PFSK-1 (cell line): ENCODE measurements around the gene LYSET.

Experiments
- FOXP2 ChIP-seq: optimal IDR thresholded peaks from 2 replicates; pipeline ENCODE3; 2011; ENCODE audit warnings: borderline replicate concordance, control low read depth, inconsistent platforms; ENCODE audit not compliant: insufficient read depth; ENCODE audit errors: extremely low read length, extremely low read depth
- POLR2AphosphoS5 ChIP-seq: IDR thresholded peaks from 2 replicates; pipeline ENCODE4 v1.6.1; 2012; ENCODE audit warnings: low read depth, mild to moderate bottlenecking, control low read depth, low read length, moderate library complexity
- SIN3A ChIP-seq: IDR thresholded peaks from 2 replicates; pipeline ENCODE4 v1.6.1; 2012; ENCODE audit warnings: mild to moderate bottlenecking, low read length, moderate library complexity, borderline replicate concordance; ENCODE audit not compliant: insufficient read depth
- TAF1 ChIP-seq: IDR thresholded peaks from 2 replicates; pipeline ENCODE4 v1.6.1; 2012; ENCODE audit warnings: low read length, control low read depth, borderline replicate concordance; ENCODE audit not compliant: insufficient read depth
- TF ChIP-seq, protein P1 (sequence below), 2 experiments: IDR thresholded peaks; 2 replicates each; pipeline versions ENCODE4 v1.6.1 to v1.8.0; 2011 to 2012; ENCODE audit warnings: low read depth in 2 of 2, low read length in 2 of 2, control low read depth in 1 of 2, inconsistent platforms in 1 of 2, mild to moderate bottlenecking in 1 of 2, moderate library complexity in 1 of 2; ENCODE audit not compliant: insufficient read depth in 1 of 2

The LYSET gene

DNA sequence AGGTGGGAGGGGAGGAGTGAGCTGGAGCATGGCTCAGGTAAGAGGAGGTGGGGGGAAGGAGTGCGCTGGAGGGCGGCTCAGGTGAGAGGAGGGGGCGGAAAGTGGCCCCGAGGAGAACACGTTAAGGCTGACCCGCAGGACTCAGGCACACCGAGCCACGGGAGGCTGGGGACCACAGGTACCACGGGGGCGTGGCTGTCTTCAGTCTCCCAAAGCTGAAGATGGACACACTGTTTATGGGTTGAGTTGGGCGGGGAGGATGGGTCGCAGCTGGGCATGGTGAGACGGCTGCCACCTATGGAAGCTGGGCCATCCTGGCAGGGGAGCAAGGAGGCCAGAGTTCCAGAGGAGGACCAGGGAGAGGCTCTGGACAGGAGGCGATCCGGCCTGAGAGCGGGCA is 45.4 kb downstream of the LYSET start:
- no peak for TF ChIP-seq POLR2AphosphoS5
- no peak for TF ChIP-seq TAF1
- TF ChIP-seq SIN3A: no peak
- TF ChIP-seq, protein P1, sequence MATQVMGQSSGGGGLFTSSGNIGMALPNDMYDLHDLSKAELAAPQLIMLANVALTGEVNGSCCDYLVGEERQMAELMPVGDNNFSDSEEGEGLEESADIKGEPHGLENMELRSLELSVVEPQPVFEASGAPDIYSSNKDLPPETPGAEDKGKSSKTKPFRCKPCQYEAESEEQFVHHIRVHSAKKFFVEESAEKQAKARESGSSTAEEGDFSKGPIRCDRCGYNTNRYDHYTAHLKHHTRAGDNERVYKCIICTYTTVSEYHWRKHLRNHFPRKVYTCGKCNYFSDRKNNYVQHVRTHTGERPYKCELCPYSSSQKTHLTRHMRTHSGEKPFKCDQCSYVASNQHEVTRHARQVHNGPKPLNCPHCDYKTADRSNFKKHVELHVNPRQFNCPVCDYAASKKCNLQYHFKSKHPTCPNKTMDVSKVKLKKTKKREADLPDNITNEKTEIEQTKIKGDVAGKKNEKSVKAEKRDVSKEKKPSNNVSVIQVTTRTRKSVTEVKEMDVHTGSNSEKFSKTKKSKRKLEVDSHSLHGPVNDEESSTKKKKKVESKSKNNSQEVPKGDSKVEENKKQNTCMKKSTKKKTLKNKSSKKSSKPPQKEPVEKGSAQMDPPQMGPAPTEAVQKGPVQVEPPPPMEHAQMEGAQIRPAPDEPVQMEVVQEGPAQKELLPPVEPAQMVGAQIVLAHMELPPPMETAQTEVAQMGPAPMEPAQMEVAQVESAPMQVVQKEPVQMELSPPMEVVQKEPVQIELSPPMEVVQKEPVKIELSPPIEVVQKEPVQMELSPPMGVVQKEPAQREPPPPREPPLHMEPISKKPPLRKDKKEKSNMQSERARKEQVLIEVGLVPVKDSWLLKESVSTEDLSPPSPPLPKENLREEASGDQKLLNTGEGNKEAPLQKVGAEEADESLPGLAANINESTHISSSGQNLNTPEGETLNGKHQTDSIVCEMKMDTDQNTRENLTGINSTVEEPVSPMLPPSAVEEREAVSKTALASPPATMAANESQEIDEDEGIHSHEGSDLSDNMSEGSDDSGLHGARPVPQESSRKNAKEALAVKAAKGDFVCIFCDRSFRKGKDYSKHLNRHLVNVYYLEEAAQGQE (IDR thresholded peaks at IDR 0.05; ENCODE audit: insufficient read depth in 1 of 2, low read depth in 2 of 2, low read length in 2 of 2): no peak
- TF ChIP-seq FOXP2: no peak

DNA sequence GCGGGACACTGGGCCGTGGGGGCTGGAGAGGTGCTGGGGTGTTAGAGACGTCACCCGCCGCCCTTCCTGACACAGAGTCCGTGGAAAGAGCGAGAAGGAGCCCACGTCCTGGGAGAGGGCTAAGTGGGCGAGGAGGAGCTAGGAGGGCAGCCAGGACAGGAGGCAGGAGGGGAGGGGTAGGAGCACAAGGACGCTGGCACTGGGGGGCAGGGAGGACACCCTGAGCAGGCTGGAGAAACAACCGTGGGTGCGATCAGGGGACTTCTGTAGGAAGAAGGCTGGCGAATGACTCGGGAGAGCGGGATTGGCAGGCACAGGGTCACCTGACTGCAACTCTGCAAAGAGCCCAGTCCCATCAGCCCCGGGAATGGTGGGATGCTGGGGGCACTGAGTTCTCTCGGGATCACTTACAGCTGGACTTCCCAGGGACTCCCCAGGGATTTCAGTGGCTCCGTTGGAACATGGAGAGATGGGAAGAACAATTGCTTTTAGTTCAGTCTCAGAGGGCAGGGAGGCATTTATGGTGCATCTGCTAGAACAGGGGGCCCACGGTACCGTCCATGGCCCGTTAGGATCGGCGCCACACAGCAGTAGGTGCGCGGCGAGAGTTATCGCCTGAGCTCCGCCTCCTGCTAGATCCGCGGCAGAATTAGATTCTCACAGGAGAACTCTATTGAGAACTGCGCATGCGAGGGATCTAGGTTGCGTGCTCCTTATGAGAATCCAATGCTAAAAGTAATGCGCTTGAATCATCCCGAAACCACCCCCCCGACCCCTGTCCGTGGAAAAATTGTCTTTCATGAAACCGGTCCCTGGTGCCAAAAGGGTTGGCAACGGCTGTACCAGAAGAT is 46.2 kb downstream of the LYSET start:
- TF ChIP-seq, protein P1 (IDR thresholded peaks at IDR 0.05; ENCODE audit: insufficient read depth in 1 of 2, low read depth in 2 of 2, low read length in 2 of 2): no peak
- TF ChIP-seq FOXP2: no peak
- no peak for TF ChIP-seq TAF1
- no peak for TF ChIP-seq SIN3A
- no peak for TF ChIP-seq POLR2AphosphoS5

DNA sequence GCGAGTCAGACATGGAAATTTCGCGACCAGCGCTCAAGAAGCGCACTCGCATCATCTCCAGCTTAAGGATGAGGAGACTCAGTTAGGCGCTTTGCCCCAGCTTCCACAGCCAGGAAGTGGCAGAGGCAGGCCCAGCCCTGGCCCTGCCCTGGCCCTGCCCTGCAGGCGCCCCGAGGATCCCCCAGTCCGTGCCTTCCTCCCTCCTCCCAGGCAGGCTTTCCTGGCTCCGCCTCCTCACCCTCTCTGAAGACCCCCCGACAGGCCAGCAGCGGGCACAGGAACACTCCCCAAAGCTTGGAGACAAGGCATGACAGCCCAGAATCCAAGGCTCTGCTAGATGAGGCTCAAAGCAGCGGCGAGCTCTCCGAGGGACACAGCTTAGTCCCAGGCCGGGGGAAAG is 47.0 kb downstream of the LYSET start:
- TF ChIP-seq POLR2AphosphoS5 (no peak), SIN3A (no peak), TAF1 (no peak), FOXP2 (no peak)
- TF ChIP-seq, protein P1 (IDR thresholded peaks at IDR 0.05; ENCODE audit: insufficient read depth in 1 of 2, low read depth in 2 of 2, low read length in 2 of 2): no peak

DNA sequence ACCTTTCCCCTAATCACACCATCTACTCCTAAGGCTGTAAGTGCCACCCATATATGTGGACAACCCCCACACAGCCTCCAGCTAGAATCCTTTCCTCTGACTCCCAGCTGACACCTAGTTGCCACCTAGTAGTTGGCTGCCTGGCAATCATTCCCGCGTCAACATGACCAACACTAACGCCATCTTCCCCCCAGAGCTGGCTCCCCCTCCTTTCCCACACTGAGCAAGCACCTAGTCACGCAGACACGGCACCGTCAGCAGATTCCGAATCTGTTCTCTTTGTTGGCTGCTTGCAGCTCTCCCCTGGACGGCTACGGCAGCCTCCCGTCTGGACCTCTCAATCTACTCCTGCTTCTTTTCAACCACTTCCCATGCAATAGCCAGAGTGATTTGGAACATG is 49.7 kb downstream of the LYSET start:
- TF ChIP-seq, protein P1 (IDR thresholded peaks at IDR 0.05; ENCODE audit: insufficient read depth in 1 of 2, low read depth in 2 of 2, low read length in 2 of 2): no peak
- TF ChIP-seq FOXP2 (no peak), TAF1 (no peak), SIN3A (no peak), POLR2AphosphoS5 (no peak)
